Stimulated activated CD4-positive, alpha-beta T cell treated with anti-CD3 and anti-CD28 coated beads, Interleukin-2, amount 100 ng/mL, for 4 hours (primary cell): ENCODE measurements around the gene SCOC.

Experiments
- DNase-seq: peaks from one replicate; pipeline ENCODE4 v3.0.0-alpha.2; 2020; ENCODE audit warnings: low read depth

Gene SCOC

GRCh38 chr4:140373328-140374129 lies at the start of gene SCOC:
Gene SCOC, plus strand, starts transcription at chr4:140373646. Its CDS starts 5,525 bp downstream, at chr4:140379171.
- peak; percentile 96 for DNase-seq

DNA sequence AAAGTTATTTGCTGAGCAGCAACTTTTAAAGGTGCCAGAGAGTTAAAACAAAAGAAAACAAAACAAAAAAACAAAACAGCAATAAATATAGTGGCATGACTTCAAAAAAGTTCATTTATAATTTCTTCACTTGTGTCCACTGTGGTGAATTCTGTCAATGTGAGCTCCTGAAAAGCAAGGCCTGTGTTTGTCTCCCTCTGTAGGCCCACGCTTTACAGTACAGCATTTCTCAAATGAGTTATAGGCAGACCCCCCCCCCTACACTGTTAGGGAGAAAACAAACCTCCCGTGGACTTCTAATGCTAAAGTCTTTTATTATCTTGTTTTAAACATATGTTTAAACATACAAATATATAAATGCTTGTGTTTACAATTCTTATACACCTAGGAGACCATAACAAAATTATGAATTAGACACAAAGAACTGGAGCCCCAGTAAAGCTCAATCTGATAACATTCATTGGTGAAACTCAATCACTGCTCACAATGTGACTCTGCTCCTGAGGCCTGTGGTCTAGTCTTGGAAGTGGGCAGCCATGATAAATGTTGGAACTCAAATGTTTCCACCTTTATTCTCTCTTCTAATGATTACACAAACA lies 47.0 kb upstream of the SCOC start:
- no peak for DNase-seq

GRCh38 chr4:140330311-140330900 lies 43.0 kb upstream of the SCOC start:
- DNase-seq: no peak

GRCh38 chr4:140331245-140331644 lies 42.2 kb upstream of the SCOC start:
- DNase-seq: no peak

DNA sequence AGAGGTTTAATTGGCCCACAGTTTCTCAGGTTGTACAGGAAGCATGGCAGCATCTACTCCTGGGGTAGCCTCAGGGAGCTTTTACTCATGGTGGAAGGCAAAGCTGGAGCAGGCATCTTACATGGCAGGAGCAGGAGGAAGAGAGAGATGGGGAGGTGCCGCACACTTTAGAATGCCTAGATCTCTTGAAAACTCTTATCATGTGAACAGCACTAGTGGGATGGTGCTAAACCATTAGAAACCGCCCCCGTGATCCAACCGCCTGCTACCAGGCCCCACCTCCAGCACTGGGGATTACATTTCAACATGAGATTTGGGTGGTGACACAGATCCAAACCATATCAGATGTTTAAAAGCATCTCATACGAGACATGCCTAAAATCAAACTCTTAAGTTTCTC lies 41.6 kb upstream of the SCOC start:
- DNase-seq: no peak

DNA sequence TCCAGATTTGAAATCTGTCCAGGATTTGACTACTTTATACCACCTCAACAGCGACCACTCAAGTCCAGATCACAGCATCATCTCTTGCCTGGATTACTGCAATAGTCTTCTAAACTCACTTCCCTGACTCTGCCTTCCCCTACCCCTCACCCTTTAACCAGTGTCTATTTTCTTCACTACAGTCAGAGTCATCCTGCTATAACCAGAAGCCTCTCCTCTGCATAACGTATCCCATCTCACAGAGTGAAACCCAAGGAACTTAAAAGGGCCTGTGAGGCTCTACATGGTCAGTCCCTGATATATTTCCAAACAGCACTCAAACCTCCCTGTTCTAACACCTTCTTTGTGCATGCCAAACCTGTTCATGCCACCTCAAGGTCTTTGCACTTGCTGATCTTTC lies 40.7 kb upstream of the SCOC start:
- no peak for DNase-seq

- DNase-seq: no peak
Observed at GRCh38 chr4:140333523-140333922, 39.9 kb upstream of the SCOC start.

DNA sequence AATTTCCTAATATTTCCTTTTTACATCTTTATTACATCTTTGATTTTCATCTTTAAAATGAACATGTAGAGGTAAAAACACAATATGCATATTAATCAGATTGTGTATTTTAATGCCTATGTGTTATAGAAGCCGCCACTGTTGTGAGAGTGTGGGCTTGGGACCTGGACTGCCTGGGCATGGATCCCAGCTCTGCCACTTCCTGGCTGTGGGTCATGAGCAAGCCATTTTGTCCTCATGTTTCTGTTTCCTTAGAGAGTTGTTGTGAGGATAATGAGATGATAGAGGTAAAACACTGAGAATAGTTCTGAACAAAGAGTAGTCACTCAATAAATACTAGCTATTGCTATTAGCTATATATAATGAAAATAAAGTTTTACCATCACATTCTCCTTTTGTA lies 38.4 kb upstream of the SCOC start:
- no peak for DNase-seq

DNA sequence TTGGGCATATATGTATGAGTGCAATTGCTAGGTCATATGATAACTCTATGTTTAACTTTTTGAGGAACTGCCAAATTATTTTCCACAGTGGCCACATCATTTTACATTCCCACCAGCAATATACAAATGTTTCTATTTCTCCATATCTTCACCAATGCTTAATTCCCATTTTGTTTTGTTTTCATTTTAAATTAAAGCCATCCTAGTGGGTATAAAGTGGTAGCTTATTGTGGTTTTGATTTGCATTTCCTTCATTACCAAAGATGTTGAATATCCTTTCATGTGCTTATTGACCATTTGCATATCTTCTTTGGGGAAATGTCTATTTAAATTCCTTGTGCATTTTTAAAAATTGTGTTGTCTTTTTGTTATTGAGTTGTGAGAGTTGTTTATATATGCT lies 36.7 kb upstream of the SCOC start:
- DNase-seq: no peak

- DNase-seq: no peak
Observed at GRCh38 chr4:140342620-140343019, 30.8 kb upstream of the SCOC start.

DNA sequence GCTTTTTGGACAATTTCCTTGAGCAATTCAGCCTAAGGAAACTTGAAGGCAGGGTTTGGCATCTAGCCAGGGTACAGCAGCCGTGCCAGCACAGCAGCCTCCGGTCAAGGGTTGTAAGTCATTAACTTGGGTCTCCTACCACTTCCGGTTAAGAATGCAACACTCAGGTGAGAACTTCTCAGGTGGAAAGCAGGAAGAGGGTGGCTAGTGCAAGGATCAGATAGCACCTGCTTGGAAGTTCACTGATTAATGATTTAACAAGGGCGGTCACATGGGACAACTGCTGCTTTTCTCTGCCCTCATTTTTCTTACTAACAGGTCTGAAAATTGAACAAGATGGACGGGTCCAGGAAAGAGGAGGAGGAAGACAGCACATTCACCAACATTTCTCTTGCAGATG lies 30.1 kb upstream of the SCOC start:
- no peak for DNase-seq

DNA sequence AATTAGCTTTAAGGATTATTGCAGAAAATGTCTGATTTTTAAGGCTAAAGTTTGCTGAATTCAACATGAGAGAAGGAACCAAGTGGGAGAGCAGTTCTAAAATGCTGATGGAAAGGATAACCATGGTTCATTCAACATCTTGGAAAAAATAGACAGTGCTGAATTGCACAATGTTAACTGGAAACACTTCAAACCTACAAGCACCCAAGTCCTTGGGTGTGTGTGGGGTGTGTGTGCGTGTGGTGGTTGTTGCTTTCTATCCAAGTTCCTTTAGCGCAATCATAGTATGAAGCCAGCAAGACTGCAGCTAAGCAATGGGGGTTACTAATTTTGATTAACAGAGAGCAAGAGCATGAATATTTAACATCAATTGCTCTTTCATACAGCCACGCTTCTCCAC lies 29.3 kb upstream of the SCOC start:
- DNase-seq: no peak

DNA sequence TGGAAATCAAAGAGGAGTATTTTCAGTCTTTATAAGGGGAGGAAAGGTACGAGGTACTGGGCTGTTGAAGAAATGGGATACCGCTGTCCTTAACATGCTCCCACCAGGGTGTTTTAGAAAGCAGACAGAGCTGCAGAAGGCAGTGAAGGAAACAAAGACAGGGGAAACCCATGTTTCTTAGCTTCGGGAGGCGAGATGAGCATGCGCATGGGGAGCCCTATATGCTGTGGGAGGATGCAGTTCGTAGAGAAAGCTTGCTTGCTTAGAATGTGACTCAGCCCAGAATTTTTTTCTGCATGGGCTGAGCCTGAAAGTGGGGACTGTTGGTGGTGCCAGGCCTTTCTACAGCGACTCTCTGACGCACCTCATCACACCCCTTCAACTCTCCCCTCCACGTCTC lies 28.8 kb upstream of the SCOC start:
- no peak for DNase-seq

GRCh38 chr4:140346136-140346535 lies 27.3 kb upstream of the SCOC start:
- DNase-seq: no peak

DNA sequence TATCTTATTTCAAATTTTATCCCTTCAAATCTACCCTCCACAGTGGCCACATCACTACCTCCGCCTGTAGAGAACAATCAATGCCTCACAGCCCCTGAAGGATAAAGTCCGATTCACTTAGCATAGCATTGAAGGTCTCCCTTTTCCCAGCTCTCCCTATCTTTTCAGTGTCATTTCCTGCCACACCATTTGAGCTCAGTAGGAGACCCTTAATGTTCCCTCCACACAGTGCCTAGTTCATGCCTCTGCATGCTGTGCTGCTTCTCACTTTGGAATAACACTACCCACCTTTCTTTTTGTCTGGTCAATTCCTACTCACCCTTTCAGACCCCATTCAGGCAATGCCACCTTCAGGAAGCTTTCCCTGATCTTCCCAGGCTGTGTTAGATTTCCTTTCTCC lies 23.6 kb upstream of the SCOC start:
- no peak for DNase-seq

DNA sequence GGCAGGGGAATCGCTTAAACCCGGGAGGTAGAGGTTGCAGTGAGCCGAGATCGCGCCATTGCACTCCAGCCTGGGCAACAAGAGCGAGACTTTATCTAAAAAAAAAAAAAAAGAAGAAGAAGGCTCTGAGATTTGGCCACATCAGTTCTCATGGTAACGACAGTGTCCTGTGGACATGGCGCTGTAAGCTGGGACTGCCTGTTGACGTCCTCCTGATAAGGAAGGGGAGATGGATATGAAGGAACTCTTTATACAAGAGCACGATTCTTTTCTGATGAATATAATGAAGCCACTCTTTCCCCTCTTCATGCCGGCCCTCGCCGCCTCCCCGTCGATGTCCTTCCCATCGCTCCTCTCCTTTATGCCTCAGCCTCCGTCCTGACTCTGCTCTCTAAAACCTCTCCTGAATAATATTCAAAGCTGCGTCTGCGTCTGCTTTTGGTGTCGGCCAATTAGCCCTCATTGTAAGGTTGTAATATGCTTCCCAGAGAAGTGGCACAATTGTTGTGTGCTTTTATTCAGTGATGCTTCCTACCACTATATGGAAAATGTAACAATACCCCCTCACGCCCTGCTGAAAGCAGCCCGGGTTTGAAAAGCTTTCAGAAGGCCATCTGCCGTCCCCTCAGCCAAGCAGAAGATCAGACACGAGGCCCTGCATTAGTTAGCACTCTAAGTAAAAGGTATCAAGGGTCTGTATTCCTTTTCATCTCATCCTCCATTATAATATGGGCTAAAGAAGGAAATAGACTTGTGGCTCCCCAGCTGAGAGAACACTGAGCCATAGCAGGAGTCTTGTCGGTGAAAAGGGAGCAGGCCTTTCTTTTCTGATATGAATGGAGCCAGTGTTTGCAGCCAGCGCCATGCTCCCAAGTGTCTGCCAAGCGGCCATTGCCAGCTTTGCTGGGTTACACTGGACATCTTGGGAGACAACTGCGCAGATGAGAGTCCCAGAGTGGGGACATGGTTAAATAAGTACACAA lies 22.1 kb upstream of the SCOC start:
- no peak for DNase-seq

GRCh38 chr4:140353786-140354185 lies 19.7 kb upstream of the SCOC start:
- DNase-seq: no peak

DNA sequence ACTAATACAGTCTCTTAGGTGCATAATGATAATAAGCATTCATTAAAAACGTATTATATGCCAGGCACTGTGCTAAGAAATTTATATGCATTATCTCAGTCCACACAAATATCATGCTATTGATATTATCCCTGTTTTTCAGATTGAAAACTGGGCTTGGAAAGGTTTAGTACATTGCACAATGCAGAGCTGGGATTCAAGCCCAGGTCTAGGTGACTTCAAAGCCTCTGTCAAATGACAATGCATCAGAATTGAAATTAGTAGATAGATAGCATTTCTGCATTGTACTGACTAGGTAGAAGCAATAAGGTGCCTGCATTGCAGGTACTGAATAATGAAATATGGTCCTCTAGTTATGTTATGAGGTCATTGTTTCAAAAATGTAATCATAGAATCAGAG lies 18.2 kb upstream of the SCOC start:
- no peak for DNase-seq

DNA sequence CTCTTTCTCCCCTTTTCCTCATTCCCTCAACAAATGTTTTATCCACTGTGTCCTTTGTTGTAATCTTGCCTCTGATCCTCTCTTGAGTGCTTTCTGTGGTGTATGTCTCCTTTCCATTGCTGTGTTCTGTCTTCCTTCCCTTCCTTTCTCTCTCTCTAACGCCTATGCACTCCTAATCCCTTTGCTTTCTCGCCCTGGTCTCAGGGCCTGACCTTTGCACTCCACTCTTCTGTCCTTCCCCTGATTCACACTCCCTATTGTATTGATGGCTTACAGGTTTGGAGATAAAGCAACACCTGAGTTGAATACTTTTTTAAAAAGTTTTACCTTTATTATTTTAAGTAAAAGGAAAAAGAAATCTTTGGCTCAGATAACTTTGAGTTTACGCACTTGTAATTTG lies 15.6 kb upstream of the SCOC start:
- no peak for DNase-seq

- DNase-seq: no peak
Observed at GRCh38 chr4:140358281-140358680, 15.2 kb upstream of the SCOC start.

- peak; percentile 67 for DNase-seq
Observed at GRCh38 chr4:140359562-140360427, 13.7 kb upstream of the SCOC start.
